Skeletal muscle tissue (tissue), 4 donors: Measurements from ENCODE around the gene CTXND2. TPM values are rescaled to one million over a fixed set of nuclear protein-coding genes. Genes with fewer than 3 reads are reported as not detected.
A peak's percentile ranks its signal among the peaks of the same experiment; 100 is the strongest.
"Not testable (repeated sequence)": the region's sequence is repeated elsewhere in the genome, so short reads cannot be mapped to it uniquely, and the experiment has no call there.

Experiments
- H3K27ac ChIP-seq: one replicate; pipeline ENCODE4 v1.7.0; 2013; ENCODE audit warnings: mild to moderate bottlenecking, low read depth, low read length, inconsistent platforms
- H3K27me3 ChIP-seq, 3 donors: one replicate each; pipeline ENCODE4 v1.7.0; 2013; ENCODE audit warnings: low read length in 3 of 3; ENCODE audit not compliant: control insufficient read depth in 3 of 3, insufficient read depth in 3 of 3
- H3K36me3 ChIP-seq, 3 donors: one replicate each; pipeline ENCODE4 v1.7.0; 2013; ENCODE audit warnings: low read length in 3 of 3; ENCODE audit not compliant: control insufficient read depth in 3 of 3, insufficient read depth in 3 of 3
- H3K4me1 ChIP-seq, 3 donors: one replicate each; pipeline ENCODE4 v1.7.0; 2013; ENCODE audit warnings: low read length in 3 of 3, mild to moderate bottlenecking in 3 of 3; ENCODE audit not compliant: control insufficient read depth in 3 of 3, insufficient read depth in 3 of 3
- H3K4me3 ChIP-seq, 3 donors: one replicate each; pipeline ENCODE4 v1.7.0; 2013; ENCODE audit warnings: low read length in 3 of 3
- H3K9ac ChIP-seq, 3 donors: one replicate each; pipeline ENCODE4 v1.7.0; 2013; ENCODE audit warnings: low read length in 3 of 3, mild to moderate bottlenecking in 3 of 3, moderate library complexity in 2 of 3, low read depth in 1 of 3
- H3K9me3 ChIP-seq, 3 donors: one replicate each; pipeline ENCODE4 v1.7.0; 2013; ENCODE audit warnings: low read length in 3 of 3; ENCODE audit not compliant: control insufficient read depth in 3 of 3
- total RNA-seq: library from RNA; depleted of rRNA; stranded (reverse); fragments of >200 nt; gene quantifications from one replicate; pipeline ENCODE4 v1.2.3, GENCODE V29; 2014
- donor health status: Osteomylitis.

The CTXND2 gene
- total RNA-seq, 1 donor from 2014 or later, result not detected

DNA sequence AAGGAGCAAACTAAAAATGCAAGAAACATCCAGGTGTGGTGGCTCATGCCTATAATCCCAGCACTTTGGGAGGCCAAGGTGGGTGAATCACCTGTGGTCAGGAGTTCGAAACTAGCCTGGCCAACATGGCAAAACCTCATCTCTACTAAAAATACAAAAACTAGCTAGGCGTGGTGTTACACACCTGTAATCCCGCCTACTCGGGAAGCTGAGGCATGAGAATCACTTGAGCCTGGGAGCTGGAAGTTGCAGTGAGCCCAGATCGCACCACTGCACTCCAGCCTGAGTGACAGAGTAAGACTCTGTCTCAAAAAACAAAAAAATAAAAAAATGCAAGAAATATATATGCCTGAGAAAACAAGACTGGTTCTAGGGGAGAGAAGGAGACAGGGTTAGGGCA lies 3.8 kb upstream of the CTXND2 start:
- not testable (repeated sequence) for H3K9ac ChIP-seq, H3K27me3 ChIP-seq, H3K4me1 ChIP-seq, H3K9me3 ChIP-seq, H3K36me3 ChIP-seq, H3K4me3 ChIP-seq, H3K27ac ChIP-seq

DNA sequence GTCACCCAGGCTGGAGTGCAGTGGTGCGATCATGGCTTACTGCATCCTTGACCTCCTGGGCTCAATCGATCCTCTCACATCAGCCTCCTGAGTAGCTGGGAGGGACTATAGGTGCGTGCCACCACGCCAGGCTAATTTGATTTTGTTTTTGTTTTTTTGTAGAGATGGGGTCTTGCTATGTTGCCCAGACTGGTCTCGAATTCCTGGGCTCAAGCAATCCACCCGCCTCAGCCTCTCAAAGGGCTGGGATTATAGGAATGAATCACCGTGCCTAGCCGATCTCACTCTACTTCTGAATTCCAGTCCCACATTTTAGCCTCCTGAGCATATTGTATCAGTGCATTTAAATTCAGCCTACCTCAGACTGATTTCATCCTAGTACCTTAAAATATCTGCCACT lies 1.8 kb downstream of the CTXND2 start:
- no peaks in the 10 kb centered on the region for H3K27me3 ChIP-seq
- no peaks in the 10 kb centered on the region for H3K4me1 ChIP-seq
- H3K9ac ChIP-seq, result no peak overlapping the region
- no peaks in the 10 kb centered on the region for H3K9me3 ChIP-seq
- H3K4me3 ChIP-seq, result no peak overlapping the region
- H3K36me3 ChIP-seq, result no peaks in the 10 kb centered on the region
- no peak overlapping the region for H3K27ac ChIP-seq

DNA sequence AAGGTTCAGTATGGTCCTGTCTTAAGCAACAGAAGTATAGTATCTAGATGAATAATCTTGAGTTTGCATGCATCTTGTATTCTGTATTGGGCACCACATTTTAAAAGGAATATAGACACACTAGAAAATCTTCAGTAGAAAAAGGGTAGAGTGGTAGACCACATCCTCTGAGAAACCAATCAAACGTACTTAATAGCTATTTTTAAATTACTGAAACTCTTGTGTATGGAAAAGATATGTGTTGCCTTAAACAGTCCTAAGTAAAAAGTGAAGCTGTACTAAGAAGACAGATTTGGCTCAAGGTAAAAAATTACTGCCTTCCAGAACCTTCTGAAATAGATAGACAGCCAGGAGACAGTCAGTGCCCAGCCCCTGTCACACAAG lies 3.1 kb downstream of the CTXND2 start:
- no peaks in the 10 kb centered on the region for H3K27me3 ChIP-seq
- H3K36me3 ChIP-seq, result no peaks in the 10 kb centered on the region
- no peak overlapping the region for H3K27ac ChIP-seq
- no peak overlapping the region for H3K4me3 ChIP-seq
- H3K9ac ChIP-seq, result no peak overlapping the region
- H3K4me1 ChIP-seq, result no peaks in the 10 kb centered on the region
- no peaks in the 10 kb centered on the region for H3K9me3 ChIP-seq

- Histone ChIP-seq H3K4me1 (peaks cover 5 to 16% (median 11%) of the 10 kb centered on the region in 3 donors), H3K36me3 (no peaks in the 10 kb centered on the region), H3K9me3 (no peaks in the 10 kb centered on the region), H3K27me3 (no peaks in the 10 kb centered on the region), H3K9ac (no peak overlapping the region), H3K27ac (no peak overlapping the region), H3K4me3 (no peak overlapping the region)
Observed at GRCh38 chr1:150893336-150893913, 6.5 kb downstream of the CTXND2 start.

DNA sequence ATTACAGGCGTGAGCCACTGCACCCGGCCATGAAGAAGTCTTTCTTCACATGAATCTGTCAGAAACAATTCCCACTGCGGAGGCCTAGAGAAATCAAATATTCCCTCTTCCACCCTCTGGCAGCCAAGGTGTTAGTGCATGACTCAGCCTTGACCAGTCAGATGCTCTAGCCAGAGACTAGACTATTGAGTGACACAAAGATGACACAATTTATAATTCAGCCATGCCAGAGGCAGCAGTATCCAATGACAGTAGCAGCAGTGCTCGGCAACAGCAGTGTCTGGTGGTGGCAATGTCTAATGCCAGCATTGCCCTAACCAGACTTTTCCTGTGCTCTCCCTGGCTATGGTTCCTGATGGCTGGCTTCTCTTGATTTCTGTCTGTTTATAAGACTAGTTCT lies 8.7 kb downstream of the CTXND2 start:
- peak overlapping the region; percentile 95 for H3K27ac ChIP-seq
- no peaks in the 10 kb centered on the region for H3K36me3 ChIP-seq
- H3K27me3 ChIP-seq, result no peaks in the 10 kb centered on the region
- H3K9ac ChIP-seq, result peak overlapping the region; percentile 0 to 74 (median 57)
- H3K9me3 ChIP-seq, result no peaks in the 10 kb centered on the region
- peaks cover 5 to 16% (median 11%) of the 10 kb centered on the region in 3 donors for H3K4me1 ChIP-seq
- H3K4me3 ChIP-seq, result peak overlapping the region in 1 of 3 donors; percentile 11

DNA sequence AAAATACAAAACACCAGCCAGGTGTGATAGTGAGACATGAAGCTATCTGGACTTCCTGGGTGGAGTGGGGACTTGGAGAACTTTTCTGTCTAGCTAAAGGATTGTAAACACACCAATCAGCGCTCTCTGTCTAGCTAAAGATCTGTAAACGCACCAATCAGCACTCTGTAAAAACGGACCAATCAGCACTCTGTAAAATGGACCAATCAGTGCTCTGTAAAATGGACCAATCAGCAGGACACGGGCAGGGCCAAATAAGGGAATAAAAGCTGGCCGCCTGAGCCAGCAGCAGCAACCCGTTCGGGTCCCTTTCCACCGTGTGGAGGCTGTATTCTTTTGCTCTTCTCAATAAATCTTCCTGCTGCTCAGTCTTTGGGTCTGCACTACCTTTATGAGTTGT lies 12.9 kb downstream of the CTXND2 start:
- H3K9ac ChIP-seq, H3K27ac ChIP-seq, H3K9me3 ChIP-seq, H3K36me3 ChIP-seq, H3K27me3 ChIP-seq, H3K4me3 ChIP-seq: not testable (repeated sequence)
- H3K4me1 ChIP-seq, result peaks cover 5 to 16% (median 11%) of the 10 kb centered on the region in 3 donors

DNA sequence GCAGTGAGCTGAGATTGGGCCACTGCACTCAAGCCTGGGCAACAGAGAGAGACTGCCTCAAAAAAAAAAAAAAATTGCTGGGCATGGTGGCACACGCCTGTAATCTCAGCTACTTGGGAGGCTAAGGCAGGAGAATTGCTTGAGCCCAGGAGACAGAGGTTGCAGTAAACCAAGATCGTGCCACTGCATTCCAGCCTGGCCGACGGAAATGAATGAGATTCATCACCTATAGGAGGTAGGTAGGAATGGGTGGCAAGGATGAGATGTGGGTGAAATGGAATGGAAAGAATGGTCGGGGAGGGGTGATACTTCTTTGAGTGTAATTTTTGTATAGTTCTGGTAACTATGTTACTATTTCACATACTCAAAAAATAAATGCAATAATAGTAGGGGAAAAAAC lies 15.4 kb downstream of the CTXND2 start:
- Histone ChIP-seq H3K4me3 (no peak overlapping the region), H3K27ac (no peak overlapping the region), H3K9me3 (no peaks in the 10 kb centered on the region), H3K36me3 (no peaks in the 10 kb centered on the region), H3K4me1 (peaks cover 0 to under 1% (median 0%) of the 10 kb centered on the region in 3 donors), H3K27me3 (no peaks in the 10 kb centered on the region), H3K9ac (no peak overlapping the region)

GRCh38 chr1:150902751-150903150 lies 15.8 kb downstream of the CTXND2 start:
- H3K27me3 ChIP-seq, result no peaks in the 10 kb centered on the region
- H3K9ac ChIP-seq, result no peak overlapping the region
- H3K36me3 ChIP-seq, result no peaks in the 10 kb centered on the region
- H3K9me3 ChIP-seq, result no peaks in the 10 kb centered on the region
- H3K4me1 ChIP-seq, result no peaks in the 10 kb centered on the region
- H3K27ac ChIP-seq, result no peak overlapping the region
- no peak overlapping the region for H3K4me3 ChIP-seq

DNA sequence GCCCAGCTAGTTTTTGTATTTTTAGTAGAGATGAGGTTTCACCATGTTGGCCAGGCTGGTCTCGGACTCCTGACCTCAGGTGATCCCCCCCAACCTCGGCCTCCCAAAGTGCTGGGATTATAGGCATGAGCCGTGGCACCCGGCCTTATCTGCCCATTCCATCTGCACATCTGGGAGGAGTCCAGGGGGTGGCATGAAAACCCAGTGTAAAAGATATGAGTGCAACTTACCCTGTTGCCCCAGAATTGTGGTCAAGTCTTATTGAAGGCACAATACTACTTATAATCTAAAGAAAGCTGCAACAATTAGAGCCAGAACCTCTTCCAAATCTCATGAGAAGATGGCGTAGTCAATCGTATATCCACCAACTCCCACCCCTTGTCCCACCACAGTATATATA lies 18.4 kb downstream of the CTXND2 start:
- H3K4me1 ChIP-seq, result no peaks in the 10 kb centered on the region
- no peaks in the 10 kb centered on the region for H3K9me3 ChIP-seq
- no peaks in the 10 kb centered on the region for H3K27me3 ChIP-seq
- H3K36me3 ChIP-seq, result no peaks in the 10 kb centered on the region
- no peak overlapping the region for H3K4me3 ChIP-seq
- H3K27ac ChIP-seq, result no peak overlapping the region
- no peak overlapping the region for H3K9ac ChIP-seq

- H3K4me1 ChIP-seq, result no peaks in the 10 kb centered on the region
- no peaks in the 10 kb centered on the region for H3K9me3 ChIP-seq
- H3K4me3 ChIP-seq, result no peak overlapping the region
- no peak overlapping the region for H3K27ac ChIP-seq
- no peaks in the 10 kb centered on the region for H3K36me3 ChIP-seq
- no peak overlapping the region for H3K9ac ChIP-seq
- H3K27me3 ChIP-seq, result no peaks in the 10 kb centered on the region
Observed at GRCh38 chr1:150906329-150906728, 19.4 kb downstream of the CTXND2 start.

DNA sequence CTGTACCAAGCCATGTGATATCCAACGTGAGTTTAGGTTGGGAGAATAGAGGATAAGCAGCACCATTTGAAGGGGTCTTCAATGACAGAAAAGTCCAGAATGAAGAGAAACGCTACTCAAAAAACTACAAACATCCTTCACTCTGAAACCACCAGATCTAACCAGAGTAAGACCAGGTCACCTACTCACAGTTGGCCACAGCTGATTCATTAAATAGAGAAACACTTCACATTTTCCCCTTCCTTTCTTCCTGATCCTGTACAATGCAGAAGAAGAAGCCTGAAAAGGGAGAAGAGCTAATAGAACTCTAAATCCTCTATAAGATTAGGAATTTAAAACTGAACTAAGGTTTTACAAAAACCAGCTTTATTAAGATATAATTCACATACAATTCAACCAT lies 19.9 kb downstream of the CTXND2 start:
- Histone ChIP-seq H3K9me3 (no peaks in the 10 kb centered on the region), H3K9ac (no peak overlapping the region), H3K36me3 (no peaks in the 10 kb centered on the region), H3K27me3 (no peaks in the 10 kb centered on the region), H3K4me1 (no peaks in the 10 kb centered on the region), H3K4me3 (no peak overlapping the region), H3K27ac (no peak overlapping the region)
